HCT116 (cell line): ENCODE data around the gene ATP6V1G2. TPM values are rescaled to one million over a fixed set of nuclear protein-coding genes. Genes with fewer than 3 reads are reported as not detected.

Experiments
- total RNA-seq: library from RNA; stranded (reverse); gene quantifications from one replicate; pipeline ENCODE4 v1.2.1, GENCODE V29; 2021; ENCODE audit not compliant: unreplicated experiment

ATP6V1G2 gene
- total RNA-seq, 1 experiment from 2014 or later: 1.8 TPM

Other genes starting within 250 kb of the ATP6V1G2 start
- 381 TPM for gene HLA-B, start 189.4 kb downstream of the ATP6V1G2 start, total RNA-seq
- 24.1 TPM for gene MICA, start 143.0 kb downstream of the ATP6V1G2 start, total RNA-seq
- gene MICB, start 48.5 kb downstream of the ATP6V1G2 start, total RNA-seq: 21.7 TPM
- gene MCCD1, start 17.6 kb downstream of the ATP6V1G2 start, total RNA-seq: not detected
- gene DDX39B, start 4.6 kb downstream of the ATP6V1G2 start, total RNA-seq: 545 TPM
- 26.6 TPM for gene NFKBIL1, start 1.0 kb upstream of the ATP6V1G2 start, total RNA-seq
- 1.1 TPM for gene LTA, start 25.7 kb upstream of the ATP6V1G2 start, total RNA-seq
- 0.59 TPM for gene TNF, start 29.0 kb upstream of the ATP6V1G2 start, total RNA-seq
- 0.64 TPM for gene LTB, start 35.8 kb upstream of the ATP6V1G2 start, total RNA-seq
- 0.69 TPM for gene LST1, start 39.7 kb upstream of the ATP6V1G2 start, total RNA-seq
- gene NCR3, start 46.4 kb upstream of the ATP6V1G2 start, total RNA-seq: not detected
- gene AIF1, start 68.6 kb upstream of the ATP6V1G2 start, total RNA-seq: not detected
- gene PRRC2A, start 74.1 kb upstream of the ATP6V1G2 start, total RNA-seq: 250 TPM
- gene BAG6, start 106.1 kb upstream of the ATP6V1G2 start, total RNA-seq: 368 TPM
- gene APOM, start 109.3 kb upstream of the ATP6V1G2 start, total RNA-seq: 2.2 TPM
- gene C6orf47, start 114.2 kb upstream of the ATP6V1G2 start, total RNA-seq: 13.4 TPM
- gene GPANK1, start 118.4 kb upstream of the ATP6V1G2 start, total RNA-seq: 14.8 TPM
- gene CSNK2B, start 119.5 kb upstream of the ATP6V1G2 start, total RNA-seq: 210 TPM
- 15.4 TPM for gene LY6G5B, start 123.4 kb upstream of the ATP6V1G2 start, total RNA-seq
- 1.7 TPM for gene LY6G5C, start 134.5 kb upstream of the ATP6V1G2 start, total RNA-seq
- gene ABHD16A, start 156.7 kb upstream of the ATP6V1G2 start, total RNA-seq: 32.4 TPM
- not detected for gene LY6G6F, start 160.3 kb upstream of the ATP6V1G2 start, total RNA-seq
- gene LY6G6D, start 168.7 kb upstream of the ATP6V1G2 start, total RNA-seq: not detected
- 0.54 TPM for gene LY6G6C, start 175.1 kb upstream of the ATP6V1G2 start, total RNA-seq
- gene MPIG6B, start 176.8 kb upstream of the ATP6V1G2 start, total RNA-seq: 0.42 TPM
- gene DDAH2, start 182.7 kb upstream of the ATP6V1G2 start, total RNA-seq: 43.4 TPM
- gene CLIC1, start 189.9 kb upstream of the ATP6V1G2 start, total RNA-seq: 432 TPM
- 90.4 TPM for gene MSH5, start 193.4 kb upstream of the ATP6V1G2 start, total RNA-seq
- gene SAPCD1, start 216.0 kb upstream of the ATP6V1G2 start, total RNA-seq: 18.2 TPM
- 14.6 TPM for gene VWA7, start 230.7 kb upstream of the ATP6V1G2 start, total RNA-seq
- 254 TPM for gene VARS1, start 249.1 kb upstream of the ATP6V1G2 start, total RNA-seq